ENCODE data around the gene SYT14. TPM values are rescaled to one million over a fixed set of nuclear protein-coding genes. Genes with fewer than 3 reads are reported as not detected.

SYT14 gene
- total RNA-seq, 1 donor from 2014 or later = not detected

DNA sequence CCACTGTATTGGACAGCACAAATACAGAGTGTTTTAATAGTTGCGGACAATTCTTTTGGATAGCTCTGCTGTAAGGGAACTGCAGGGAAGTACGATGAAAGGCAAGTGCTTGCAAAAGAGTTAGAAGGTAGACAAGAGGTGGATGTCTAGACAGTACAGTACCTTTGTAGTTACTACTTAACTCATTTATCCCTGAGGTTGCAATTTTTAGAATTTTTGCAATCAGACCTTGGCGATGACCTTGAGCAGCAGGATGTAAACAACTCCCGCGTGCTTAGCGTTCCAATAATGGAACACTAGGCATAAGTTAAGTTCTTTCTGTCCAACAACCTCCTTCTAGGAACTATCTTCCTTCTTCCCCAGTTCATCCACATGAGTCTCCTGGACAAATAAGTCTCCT is 1.9 kb upstream of the SYT14 start:
- H3K4me1 Mint-ChIP-seq = peaks cover 9% of the 10 kb centered on the region
- H3K9me3 Mint-ChIP-seq = no peaks in the 10 kb centered on the region
- CTCF ChIA-PET = no interaction called here
- intact Hi-C loops (cut with micrococcal nuclease) = no loop called here
- DNase-seq (no peak), ATAC-seq (ENCODE audit: low read depth) (no peak)
- POLR2A ChIA-PET = no interaction called here
- H3K4me3 Mint-ChIP-seq = no peak overlapping the region
- TF ChIP-seq CTCF (IDR thresholded peaks at IDR 0.05) = no peak
- no peaks in the 10 kb centered on the region for H3K36me3 Mint-ChIP-seq (ENCODE audit: low read depth)
- peaks cover 47% of the 10 kb centered on the region for H3K27me3 Mint-ChIP-seq
- H3K27ac Mint-ChIP-seq = no peak overlapping the region

DNA sequence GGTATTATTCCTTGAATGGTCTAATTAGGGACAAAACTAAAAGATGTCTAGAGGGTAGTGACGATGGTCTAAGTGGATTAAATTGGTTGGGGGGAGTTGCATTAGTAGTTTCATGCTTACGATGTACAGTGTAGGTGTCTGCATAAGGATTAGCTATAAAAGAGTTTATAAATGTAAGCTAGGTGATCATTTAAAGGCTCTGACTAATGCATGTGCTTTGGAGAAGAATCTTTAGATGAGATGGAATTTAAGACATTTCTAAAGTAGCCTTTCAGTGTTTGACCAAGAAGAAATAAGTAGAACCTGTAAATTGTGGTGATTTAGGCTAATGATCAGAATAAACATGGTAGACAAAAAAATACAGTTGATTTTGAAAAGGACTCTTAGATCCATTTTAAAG is 7.4 kb downstream of the SYT14 start:
- H3K36me3 Mint-ChIP-seq (ENCODE audit: low read depth) = no peaks in the 10 kb centered on the region
- intact Hi-C loops (cut with micrococcal nuclease) = no loop called here
- no peak overlapping the region for H3K4me3 Mint-ChIP-seq
- POLR2A ChIA-PET = no interaction called here
- no peak overlapping the region for H3K27ac Mint-ChIP-seq
- no peaks in the 10 kb centered on the region for H3K4me1 Mint-ChIP-seq
- TF ChIP-seq CTCF (IDR thresholded peaks at IDR 0.05) = no peak
- CTCF ChIA-PET = no interaction called here
- no peak for DNase-seq
- ATAC-seq (ENCODE audit: low read depth) = no peak
- H3K27me3 Mint-ChIP-seq = peaks cover 17% of the 10 kb centered on the region
- no peaks in the 10 kb centered on the region for H3K9me3 Mint-ChIP-seq

- CTCF ChIA-PET = no interaction called here
- no peak overlapping the region for H3K4me3 Mint-ChIP-seq
- no peak for TF ChIP-seq CTCF (IDR thresholded peaks at IDR 0.05)
- H3K4me1 Mint-ChIP-seq = no peaks in the 10 kb centered on the region
- DNase-seq (no peak), ATAC-seq (ENCODE audit: low read depth) (no peak)
- H3K36me3 Mint-ChIP-seq (ENCODE audit: low read depth) = no peaks in the 10 kb centered on the region
- H3K27me3 Mint-ChIP-seq = peaks cover 3% of the 10 kb centered on the region
- intact Hi-C loops (cut with micrococcal nuclease) = no loop called here
- H3K9me3 Mint-ChIP-seq = no peaks in the 10 kb centered on the region
- POLR2A ChIA-PET = no interaction called here
- no peak overlapping the region for H3K27ac Mint-ChIP-seq
Measured at GRCh38 chr1:209948155-209948554, 10.1 kb downstream of the SYT14 start.

DNA sequence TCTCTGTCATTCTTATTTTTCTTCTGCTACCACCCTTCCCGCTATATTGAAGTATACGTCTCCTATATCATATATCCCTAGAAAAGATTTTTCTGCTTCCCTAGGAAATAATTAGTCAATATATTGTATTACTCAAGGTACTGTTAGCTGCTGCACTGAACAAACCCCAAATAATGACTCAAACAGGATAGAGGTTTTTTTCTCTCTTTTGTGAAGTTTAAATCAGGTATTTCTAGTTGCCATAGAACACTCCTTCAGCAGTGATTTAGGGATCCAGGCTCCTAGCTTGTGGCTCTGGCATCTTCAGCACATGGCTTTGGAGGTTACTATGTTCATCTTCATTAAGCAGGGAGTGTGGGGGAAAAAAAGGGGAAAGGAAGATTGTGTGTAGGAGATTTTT is 18.1 kb downstream of the SYT14 start:
- Mint-ChIP-seq H3K4me1 (no peaks in the 10 kb centered on the region), H3K27me3 (peaks cover 6% of the 10 kb centered on the region), H3K4me3 (no peak overlapping the region), H3K9me3 (no peaks in the 10 kb centered on the region), H3K36me3 (ENCODE audit: low read depth) (no peaks in the 10 kb centered on the region), H3K27ac (no peak overlapping the region)
- ATAC-seq (ENCODE audit: low read depth) (no peak), DNase-seq (no peak)
- intact Hi-C loops (cut with micrococcal nuclease) = no loop called here
- TF ChIP-seq CTCF (IDR thresholded peaks at IDR 0.05) = no peak
- ChIA-PET POLR2A (no interaction called here), CTCF (no interaction called here)

GRCh38 chr1:209959623-209960022 is 21.6 kb downstream of the SYT14 start:
- CTCF ChIA-PET = no interaction called here
- no peak for TF ChIP-seq CTCF (IDR thresholded peaks at IDR 0.05)
- Mint-ChIP-seq H3K9me3 (no peaks in the 10 kb centered on the region), H3K27me3 (peaks cover 6% of the 10 kb centered on the region), H3K36me3 (ENCODE audit: low read depth) (no peaks in the 10 kb centered on the region), H3K4me1 (no peaks in the 10 kb centered on the region), H3K27ac (no peak overlapping the region), H3K4me3 (no peak overlapping the region)
- intact Hi-C loops (cut with micrococcal nuclease) = no loop called here
- ATAC-seq (ENCODE audit: low read depth) = no peak
- no peak for DNase-seq
- POLR2A ChIA-PET = no interaction called here
